Suppressor macrophage treated with lipopolysaccharide for 4 hours (primary cell): Measurements from ENCODE around the gene LYPD1.

Experiments
- DNase-seq: peaks from one replicate; pipeline ENCODE4 v3.0.0-alpha.2; 2020

The LYPD1 gene

DNA sequence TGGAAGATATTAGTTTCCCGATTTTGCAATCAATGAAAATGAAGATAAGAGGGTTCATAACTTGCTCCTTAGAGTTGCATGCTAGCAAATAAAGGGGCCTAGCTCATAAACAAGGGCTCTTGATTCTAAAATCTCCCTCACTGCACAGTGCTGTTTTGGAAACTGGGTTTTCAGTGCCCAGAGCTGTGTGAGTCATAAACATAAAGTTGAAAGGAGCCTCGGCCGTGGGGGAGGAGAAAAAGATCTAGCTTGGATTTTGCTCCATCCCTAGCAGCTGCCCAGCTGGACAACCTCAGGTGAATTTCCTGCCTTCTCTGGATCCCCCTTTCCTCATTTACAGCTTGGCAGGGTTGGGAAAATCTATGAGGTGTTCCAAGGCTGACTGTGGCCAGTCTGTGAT, 42.5 kb downstream of the LYPD1 start:
- DNase-seq: no peak

DNA sequence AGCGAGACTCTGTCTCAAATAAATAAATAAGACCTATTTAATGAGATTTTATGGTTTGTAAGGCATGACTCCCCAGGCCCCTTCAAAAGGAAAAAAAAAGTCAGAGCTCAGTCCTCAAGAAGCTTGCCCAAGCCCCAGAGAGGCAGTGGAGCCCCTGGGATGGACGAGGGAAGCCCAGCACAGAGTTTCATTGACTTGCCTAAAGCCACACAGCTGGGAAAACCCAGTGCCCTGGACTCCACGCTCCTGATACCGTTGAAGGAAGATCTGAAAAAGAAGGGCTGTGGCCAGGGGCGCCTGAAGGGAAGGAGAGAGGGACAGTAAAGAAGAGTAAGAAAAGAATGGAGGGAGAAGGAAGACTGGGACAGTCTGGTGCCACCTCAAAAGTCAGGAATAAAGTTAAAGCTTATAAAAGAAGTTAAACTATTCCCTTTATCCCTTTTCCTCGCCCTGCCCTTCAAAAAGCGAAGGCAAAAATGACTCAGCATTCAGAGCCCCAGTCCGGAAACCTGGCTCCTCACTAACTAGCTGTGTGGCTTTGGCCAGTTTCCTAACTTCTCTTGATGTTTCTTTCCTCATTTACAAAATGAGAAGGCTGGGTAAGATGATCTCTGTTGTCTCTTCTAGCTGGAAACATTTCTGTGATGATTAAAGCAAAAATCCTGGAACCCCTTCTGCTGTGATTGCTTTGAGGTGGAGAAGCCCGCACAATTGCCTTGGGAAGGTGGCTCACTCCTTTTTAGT, 46.7 kb downstream of the LYPD1 start:
- DNase-seq: peak; percentile 16

DNA sequence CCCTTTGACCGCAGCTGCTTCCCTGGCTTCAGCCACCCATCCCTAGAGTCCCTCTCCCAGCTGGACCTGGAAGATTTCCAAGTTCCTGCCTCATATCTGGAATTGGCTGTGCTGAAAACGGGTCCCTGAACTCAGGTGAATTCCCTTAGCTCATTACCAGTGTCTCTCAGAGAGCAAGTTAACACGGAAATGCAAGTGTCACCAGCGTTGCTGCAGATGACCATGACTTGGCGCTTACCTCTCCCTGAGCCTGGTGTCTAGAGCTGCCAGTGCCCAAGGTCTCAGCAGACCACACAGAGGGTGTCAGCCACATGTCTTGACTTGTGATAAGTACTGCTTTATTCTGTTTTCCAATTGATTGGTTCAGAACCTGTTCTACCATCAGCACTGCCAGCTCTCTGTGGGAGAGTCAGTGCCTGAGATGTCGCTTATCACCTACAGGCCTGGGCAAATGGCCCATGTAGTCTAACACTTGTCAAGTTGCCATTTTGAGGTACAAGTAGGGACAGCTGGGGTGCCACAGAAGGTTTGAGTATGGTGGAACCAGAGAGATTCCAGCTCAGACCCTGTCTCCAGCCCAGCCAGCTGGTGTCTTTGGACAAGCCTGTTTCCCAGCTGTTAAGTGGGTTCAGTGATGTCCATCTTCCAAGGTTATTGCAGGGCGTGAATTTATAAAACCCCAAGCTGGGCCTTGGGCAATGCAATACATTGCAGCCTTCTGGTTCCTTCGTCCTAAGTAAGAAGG, 48.7 kb downstream of the LYPD1 start:
- no peak for DNase-seq

DNA sequence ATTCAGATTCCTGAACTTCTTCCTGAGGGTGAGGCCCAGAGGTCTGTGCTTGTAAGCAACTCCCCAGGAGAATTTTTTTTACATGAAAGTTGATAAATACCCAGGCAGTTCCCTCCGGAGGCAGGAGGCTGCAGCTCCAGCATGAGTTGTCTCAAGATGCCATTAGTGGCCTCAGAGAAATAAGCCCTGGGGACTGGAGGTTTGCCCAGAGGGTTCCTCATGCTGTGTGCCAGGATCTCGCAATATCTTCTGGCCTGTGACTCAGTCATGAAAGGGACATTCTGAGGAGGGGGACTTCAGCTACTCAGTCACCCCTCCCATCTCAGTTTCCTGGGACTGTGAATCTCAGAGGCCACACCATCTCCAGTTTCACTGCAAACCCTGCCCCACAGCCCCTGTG, 49.9 kb downstream of the LYPD1 start:
- peak; percentile 7 for DNase-seq

DNA sequence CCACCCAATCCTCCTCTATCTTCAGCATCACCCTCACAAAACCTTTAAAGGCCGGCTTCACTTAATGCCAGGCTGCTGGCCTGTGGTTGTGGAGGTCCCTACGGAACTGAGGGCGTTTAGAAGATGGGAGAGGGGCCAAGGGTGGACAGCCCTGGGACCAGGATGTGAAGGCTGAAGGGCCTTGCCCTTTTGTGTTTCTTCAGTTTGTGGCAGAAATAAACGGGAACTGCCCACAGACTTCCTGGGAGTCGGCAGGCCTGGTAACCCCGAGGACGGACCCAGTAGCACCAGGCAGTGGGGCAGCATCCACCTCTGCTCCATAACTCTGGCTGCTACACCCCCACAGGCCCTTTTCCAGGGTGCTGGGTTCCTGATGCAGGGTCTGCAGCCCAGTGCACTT, 51.3 kb downstream of the LYPD1 start:
- peak; percentile 1 for DNase-seq

DNA sequence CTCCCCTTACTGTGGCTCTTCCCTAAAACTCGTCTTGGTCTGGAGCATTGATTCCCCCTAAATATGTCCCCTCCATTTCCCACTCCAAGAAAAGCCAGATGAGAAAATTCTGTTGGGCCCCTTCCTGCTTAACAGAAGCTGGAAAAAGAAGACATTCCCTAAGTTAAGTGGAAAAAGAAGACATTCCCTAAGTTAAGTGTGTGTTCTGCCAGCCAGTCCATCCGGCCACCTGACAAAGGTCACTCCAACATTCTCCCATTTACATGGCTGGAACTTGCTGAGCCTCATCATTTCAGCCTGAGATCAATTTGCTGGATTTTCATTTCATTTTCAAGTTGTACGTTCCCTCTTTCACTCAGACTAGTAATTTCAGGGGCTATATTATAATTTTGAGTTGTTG, 52.0 kb downstream of the LYPD1 start:
- no peak for DNase-seq

DNA sequence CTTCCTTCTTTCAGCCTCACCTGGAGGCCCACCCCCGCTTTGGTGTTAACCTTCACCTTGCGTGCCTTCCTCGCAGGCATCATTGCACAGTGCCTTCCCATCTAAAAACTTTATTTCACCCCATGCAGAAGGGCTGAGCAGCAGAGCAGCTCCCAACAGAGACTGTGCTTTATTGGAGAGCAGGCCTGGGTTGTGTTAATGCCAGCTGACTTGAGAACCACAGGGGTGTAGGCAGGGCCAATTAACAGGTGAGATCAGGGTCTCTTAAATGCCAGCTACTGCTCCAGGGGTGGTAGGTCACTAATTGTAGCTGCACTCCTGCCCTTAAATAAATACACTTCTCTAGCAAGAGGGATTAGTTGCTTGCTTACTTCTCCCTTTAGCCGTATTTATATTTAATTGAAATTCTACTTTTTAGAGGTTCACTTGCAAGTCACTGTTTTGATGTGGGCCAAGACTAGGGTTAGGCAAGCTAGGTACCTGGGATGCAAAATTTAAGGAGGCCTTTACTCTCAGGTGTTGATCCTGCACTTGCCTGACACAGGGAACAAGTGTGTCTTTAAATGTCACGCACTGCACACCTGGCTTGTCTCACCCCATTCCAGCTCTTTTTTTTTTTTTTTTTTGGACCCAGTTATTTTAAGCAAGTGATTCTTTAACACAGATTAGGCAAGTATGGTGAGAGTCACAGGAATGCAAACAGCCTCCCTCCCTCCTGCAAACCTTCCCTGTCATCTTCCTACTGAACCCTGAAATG, 54.5 kb downstream of the LYPD1 start:
- DNase-seq: no peak

DNA sequence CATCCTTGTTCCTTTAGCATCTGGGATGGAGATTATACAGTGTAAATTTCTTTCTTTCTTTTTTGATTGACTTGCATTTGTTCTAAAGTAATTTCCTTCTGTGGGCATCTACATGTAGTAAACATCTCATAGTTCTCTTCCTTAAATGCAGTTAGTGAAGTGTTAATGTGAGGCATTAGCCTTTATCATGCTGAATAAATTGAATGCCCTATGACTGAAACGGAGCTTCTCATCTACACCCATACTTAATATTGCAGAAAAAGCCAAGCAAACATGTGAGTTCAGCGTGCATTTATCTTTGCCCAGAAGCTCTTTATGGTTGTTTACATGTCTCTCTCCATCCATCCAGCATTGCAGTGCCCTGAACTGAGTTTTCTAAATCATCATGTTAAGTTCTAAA, 58.3 kb downstream of the LYPD1 start:
- no peak for DNase-seq

DNA sequence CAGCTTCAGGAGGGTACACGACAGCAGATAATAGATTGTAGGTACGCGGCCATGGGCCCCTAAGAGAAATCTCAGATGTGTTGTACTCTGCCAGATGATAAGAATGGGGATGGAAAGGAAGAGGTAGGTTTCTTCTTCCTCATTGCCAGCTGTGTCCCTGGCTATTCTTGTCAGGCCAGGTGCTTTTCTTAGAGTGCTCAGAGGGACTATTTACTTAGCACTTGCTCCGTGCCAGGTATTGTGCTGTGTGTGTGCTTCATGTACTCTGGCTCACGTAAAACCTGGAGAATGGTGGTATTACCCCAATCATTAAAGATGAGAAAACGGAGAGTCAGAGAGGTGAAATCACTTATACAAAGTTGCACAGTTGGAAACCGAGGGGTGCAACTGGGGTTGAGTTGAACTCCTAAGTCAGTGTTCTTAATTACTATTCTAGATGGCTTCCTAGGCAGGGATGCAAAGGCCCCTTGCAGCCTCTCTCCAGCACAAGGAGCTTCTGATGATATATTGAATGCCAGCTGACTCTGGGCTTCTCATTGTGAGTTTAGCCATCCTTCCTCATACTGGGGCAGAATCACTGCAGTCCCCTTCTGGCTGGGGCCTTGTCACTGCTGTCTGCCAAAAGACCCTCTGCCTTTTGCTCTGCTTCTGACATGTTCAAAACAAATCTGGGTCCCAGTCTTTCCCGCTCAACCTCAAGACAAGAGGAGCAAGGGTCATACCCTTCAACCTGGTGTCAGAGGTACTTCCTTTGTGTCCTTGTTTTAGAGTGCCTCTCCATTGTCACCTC, 60.7 kb downstream of the LYPD1 start:
- DNase-seq: no peak

DNA sequence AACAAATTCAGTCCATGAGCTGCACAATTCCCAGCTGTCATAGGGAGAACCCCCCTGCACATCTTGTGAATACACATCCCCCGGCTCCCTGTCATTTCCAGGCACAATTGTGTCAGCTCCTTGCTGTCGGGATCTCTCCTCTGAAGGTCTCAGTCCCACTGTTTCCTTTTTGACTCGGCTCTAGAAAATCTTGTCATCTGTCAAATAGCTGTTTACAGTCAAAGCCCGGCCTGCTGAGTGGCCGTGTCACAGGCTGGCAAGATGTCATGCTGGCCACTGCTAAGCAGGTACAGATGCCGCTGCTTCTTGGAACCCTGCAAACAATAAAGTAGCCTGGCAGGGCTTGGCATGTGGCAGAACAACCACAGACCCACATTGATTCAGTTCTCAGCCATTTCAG, 61.7 kb downstream of the LYPD1 start:
- DNase-seq: no peak

DNA sequence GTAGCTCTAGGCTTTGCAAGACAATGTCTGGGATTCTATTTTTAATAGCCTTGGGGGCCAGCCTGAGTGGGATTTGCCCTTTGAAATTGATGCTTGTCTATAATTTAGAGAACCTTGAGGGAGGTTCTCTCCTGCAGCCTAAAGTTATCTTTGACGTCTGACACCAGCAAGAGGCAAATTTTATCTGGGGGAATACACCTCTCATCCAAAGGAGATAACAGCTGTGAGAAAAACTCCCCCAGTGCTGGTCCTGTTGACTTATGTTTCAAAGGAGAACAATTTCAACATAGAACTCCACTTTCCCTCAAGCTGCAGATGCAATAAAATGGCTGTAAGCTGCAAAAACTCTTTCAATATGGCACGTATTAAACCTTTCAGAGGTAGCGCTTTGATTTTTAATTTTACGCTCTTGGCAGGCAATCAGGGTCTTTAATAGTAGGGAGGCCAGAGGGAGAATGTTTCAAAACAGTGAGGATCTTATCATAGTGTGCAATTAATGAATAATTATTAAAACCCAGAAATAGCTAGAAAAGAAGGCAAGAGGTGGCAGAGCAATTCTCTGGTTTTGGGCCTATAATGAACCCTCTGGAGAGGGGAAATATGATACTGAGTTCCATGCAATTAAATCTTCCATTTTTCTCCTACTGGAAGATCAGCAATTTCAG, 62.4 kb downstream of the LYPD1 start:
- no peak for DNase-seq

DNA sequence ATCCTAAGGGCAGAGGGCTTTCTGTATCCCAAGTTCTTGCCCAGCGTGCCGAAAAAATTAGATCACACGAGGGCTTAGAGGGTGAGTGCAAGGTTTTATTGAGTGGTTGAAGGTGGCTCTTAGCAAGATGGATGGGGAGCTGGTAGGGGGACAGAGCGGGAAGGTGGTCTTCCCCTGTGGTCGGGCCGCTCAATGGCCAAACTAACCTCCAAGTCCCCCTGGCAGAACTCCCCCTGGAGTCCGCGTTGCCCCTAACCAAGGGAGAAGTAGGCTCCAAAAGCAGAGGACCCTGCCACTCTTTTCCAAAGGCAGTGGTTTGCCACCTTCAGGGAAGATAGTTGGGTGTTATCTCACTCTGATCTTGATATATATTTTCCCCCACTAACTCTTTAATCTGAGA, 63.4 kb downstream of the LYPD1 start:
- DNase-seq: no peak

DNA sequence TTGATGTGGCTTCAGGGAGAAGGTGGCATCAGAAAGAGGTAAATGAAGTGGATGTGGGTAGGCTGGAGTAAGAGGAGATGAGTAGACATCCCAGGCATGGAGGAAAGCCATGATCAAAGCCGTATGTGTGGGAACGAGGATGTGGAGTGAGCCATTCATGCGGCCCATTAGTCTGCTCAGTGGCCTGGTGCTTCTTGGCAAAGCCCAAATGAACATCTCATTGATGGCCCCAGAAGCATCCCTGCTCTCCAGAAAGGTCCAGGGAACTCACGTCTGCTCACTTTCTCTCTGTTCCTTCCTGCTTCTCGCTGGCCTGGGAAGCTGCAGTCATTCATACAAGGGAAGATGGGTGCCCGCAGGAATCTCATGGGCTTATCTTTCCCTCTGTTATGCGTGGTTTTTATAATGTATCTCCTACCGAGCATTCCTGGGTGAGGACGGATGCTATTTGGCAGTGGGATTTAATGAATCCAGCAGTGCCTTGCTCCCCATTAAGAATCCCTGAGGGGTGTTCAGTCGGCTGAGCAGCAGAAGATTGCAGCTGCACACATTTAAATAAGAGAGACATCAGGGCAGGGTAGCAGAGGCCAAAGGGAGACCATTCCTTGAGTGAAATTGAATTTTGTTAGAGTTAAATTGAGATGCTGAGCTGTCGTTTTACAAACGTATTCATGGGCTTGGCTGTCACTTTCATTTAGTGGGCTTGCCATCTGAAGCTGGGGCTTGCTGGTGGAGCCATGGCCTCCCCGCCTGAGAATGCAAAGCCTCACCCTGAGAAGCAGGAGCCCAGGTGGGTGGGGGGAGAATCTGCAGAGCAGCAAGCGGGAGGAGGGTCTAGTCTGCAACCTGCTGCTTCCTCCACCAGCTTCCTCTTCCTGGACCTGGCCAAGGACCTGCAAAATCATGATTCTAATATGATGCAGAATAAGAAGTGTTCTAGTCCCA, 64.5 kb downstream of the LYPD1 start:
- DNase-seq: no peak

DNA sequence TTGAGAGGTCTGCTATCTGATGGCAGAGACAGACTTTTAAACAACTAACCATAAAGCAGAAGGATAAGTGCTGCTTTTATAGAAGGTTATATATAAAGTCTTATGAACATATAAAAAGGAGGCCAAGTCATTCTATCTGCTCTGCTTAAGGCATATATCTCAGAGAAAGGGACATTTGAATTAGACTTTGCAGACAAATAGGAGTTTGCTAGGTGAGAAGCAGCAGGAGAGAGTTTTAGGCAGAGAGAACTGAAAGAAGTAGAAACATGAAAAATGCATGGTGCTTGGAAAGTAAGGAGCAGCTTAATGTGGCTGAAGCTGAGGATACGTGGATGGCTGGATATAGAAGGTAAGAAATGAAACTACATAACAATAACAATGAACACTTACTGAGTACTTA, 65.4 kb downstream of the LYPD1 start:
- DNase-seq: no peak

DNA sequence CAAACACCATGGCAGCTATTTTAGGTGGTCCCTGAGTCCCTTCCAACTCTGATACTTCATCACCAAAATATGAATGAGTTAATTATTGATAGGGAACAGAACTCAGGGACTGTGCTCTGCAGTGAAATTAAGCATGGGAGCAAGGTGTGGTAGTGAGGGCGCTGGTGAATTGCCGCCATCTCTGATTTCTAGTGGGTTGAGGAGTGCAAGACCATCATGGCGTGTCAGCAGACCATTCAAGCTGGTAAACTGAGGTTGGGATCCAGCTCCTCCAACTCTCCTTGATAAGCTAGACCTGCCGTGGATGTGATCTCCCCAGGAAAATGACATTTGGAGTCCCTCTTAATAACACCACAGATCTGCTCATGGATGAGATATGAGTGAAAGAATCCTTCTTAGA, 70.4 kb downstream of the LYPD1 start:
- DNase-seq: no peak

DNA sequence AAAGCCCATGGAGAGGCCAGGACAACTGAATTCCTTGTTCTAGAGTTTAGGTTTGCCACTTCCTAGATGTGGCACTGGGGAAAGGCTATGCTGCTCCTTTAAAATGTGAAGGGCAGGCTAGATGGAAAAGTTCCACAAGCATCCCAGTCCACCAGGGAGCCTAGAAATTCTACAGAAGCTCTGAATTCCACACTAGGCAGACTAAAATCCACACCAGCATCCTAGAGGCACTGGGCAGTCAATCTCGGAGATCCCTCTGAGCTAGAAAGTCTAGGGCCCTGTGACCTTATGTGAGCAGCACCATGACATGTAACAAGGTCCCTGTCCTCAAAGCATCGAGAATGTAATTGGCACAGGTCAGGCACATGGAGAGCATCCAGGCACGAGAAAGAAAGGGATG, 71.5 kb downstream of the LYPD1 start:
- DNase-seq: no peak

DNA sequence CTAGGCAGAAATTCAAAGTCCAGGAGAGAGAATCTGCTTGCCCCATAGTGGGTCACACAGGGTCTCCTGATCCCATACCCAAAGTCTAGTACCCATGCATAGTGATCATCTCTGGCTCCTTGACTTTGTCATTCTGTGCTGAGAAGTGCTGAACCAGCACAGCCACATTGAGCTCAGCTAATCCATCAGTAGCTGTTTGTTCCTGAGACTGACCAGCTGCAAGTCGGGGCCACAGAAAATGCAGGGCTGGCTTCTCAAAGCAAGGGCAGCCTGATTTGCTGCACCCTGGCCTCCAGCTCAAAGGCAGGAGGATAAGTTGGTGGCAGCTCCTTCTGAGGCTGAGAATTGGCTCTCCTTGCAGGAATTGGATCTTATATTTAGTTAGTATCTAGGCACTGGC, 72.2 kb downstream of the LYPD1 start:
- DNase-seq: no peak

DNA sequence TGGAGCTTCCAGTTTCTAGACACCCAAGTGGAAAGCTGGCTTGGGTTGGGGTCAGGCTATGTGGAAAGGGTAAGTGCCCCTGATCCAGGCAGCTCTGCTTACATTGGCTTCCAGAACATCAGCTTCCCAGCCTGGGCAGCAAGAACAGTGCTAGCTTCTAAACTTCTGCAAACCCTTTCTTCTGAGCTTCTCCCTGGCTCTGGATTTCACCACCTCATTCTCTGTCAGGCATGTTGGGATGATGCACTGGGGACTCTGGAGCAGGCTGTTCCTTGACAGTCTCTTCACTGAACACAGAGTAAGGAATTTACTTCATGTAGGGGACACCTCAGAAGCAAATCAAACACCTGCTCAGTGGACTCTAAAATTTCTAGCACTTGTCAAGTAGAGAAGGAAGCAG, 72.8 kb downstream of the LYPD1 start:
- no peak for DNase-seq

DNA sequence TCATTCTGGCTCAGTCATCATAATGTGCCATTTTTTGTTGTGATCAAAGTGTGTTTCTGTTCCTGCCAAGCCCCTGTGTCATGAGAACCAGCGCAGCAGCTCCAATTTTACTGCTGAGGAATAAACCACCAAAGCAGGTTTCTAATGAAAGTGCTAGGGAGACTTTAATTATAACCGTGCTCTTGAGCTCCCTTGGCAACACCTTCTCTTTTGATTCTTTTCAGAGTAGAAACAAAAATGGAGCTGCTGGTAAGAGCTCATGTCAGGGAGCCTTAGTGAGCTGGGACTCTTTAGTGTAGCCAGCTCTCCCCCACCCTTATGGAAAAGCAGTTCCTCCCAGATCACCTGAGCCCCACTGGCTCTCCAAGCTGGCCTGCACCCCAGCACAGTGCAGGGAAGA, 74.3 kb downstream of the LYPD1 start:
- no peak for DNase-seq

DNA sequence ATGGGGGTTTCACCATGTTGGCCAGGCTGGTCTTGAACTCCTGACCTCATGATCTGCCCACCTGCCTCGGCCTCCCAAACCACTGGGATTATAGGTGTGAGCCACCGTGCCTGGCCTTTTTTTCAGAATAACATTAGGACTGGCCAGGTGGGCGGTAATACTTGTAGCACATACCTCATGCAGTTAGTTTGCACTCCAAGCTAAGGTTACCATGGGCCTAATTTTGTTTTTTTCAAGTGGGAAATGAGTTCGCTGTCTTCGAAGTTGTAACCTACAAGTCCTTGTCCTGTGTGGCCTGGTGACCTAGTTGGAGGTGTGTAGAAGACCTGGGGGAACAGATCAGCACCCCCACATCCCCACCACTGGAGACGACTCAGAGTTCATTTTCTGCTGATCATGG, 74.8 kb downstream of the LYPD1 start:
- DNase-seq: no peak
